Karpas-422 (cell line): ENCODE results near the gene CELF4. TPM values are rescaled to one million over a fixed set of nuclear protein-coding genes. Genes with fewer than 3 reads are reported as not detected.

Source experiments
- DNase-seq: peaks from one replicate; pipeline ENCODE4 v3.0.0-alpha.2; 2015
- H2AFZ ChIP-seq: fragments of 200-600 bp; sonication (generic); 2 replicates; pipeline ENCODE4 v1.6.1; 2014; ENCODE audit warnings: antibody characterized with exemption, low read length, mixed read lengths
- H3K27ac ChIP-seq: fragments of 200-600 bp; sonication (generic); 2 replicates; pipeline ENCODE4 v1.5.1; 2014; ENCODE audit warnings: mild to moderate bottlenecking, low read length, moderate library complexity
- H3K27me3 ChIP-seq: fragments of 200-600 bp; sonication (generic); 2 replicates; pipeline ENCODE4 v1.6.1; 2014; ENCODE audit warnings: low read length, mixed read lengths
- H3K36me3 ChIP-seq: fragments of 200-600 bp; sonication (generic); 2 replicates; pipeline ENCODE4 v1.6.1; 2014; ENCODE audit warnings: low read length, mixed read lengths; ENCODE audit not compliant: insufficient read depth
- H3K4me1 ChIP-seq: fragments of 200-600 bp; sonication (generic); 2 replicates; pipeline ENCODE4 v1.6.1; 2014; ENCODE audit warnings: mild to moderate bottlenecking, low read length, mixed read lengths
- H3K4me2 ChIP-seq: fragments of 200-600 bp; sonication (generic); 2 replicates; pipeline ENCODE4 v1.6.1; 2014; ENCODE audit warnings: low read length, low read depth, mild to moderate bottlenecking; ENCODE audit not compliant: poor library complexity, severe bottlenecking
- H3K4me3 ChIP-seq: fragments of 200-600 bp; sonication (generic); 2 replicates; pipeline ENCODE4 v1.5.1; 2014; ENCODE audit warnings: mild to moderate bottlenecking, antibody characterized with exemption, low read length, mixed read lengths
- H3K79me2 ChIP-seq: fragments of 200-600 bp; sonication (generic); 2 replicates; pipeline ENCODE4 v1.6.1; 2014; ENCODE audit warnings: mild to moderate bottlenecking, low read length, mixed read lengths
- H3K9ac ChIP-seq: fragments of 200-600 bp; sonication (generic); 2 replicates; pipeline ENCODE4 v1.6.0; 2014; ENCODE audit warnings: low read length
- H3K9me2 ChIP-seq: fragments of 200-600 bp; sonication (generic), shearing (Covaris generic); replicated peaks from 2 replicates; pipeline ENCODE4 v1.6.0; 2014; ENCODE audit warnings: mild to moderate bottlenecking, low read length, moderate library complexity; ENCODE audit not compliant: insufficient read depth
- H3K9me3 ChIP-seq: fragments of 300-700, 200-600 bp; sonication (generic); 2 replicates; pipeline ENCODE4 v1.6.1; 2014; ENCODE audit warnings: low read length, mixed read lengths
- H4K20me1 ChIP-seq: fragments of 200-600 bp; sonication (generic); 2 replicates; pipeline ENCODE4 v1.6.1; 2014; ENCODE audit warnings: mild to moderate bottlenecking, antibody characterized with exemption, low read length, low read depth; ENCODE audit not compliant: insufficient read depth
- total RNA-seq: library from RNA; depleted of rRNA; stranded (reverse); fragments of >200 nt; shearing (Covaris generic); gene quantifications from 2 replicates; pipeline ENCODE4 v1.2.3, GENCODE V29; 2014; ENCODE audit warnings: low replicate concordance

CELF4 gene
- total RNA-seq, 1 experiment from 2014 or later = not detected

DNA sequence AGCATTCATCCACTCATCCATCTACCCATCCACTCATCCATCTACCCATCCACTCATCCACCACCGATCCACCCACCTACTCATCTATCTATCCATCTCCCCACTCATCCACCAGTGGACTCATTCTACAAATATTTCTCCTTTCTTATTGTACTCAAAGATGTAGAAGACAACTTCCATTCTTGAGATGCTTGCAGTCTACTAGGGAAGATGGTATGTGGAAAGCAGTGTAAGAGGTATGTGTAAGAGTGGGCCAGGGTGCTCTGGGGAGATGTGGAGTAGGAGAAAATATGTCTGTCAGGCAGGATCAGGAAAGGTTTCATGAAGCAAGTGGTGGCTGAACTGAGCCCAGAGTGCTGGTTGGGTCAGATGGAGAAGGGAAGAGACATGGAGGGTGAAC, 150.8 kb downstream of the CELF4 start:
- Histone ChIP-seq H3K36me3 (no peaks in the 10 kb centered on the region), H3K4me2 (no peak overlapping the region), H3K4me3 (no peak overlapping the region), H3K4me1 (no peaks in the 10 kb centered on the region), H4K20me1 (no peaks in the 10 kb centered on the region), H2AFZ (no peak overlapping the region), H3K9me2 (no peaks in the 10 kb centered on the region), H3K27me3 (no peaks in the 10 kb centered on the region), H3K9me3 (no peaks in the 10 kb centered on the region), H3K9ac (no peak overlapping the region), H3K79me2 (no peaks in the 10 kb centered on the region), H3K27ac (no peak overlapping the region)
- no peak for DNase-seq

DNA sequence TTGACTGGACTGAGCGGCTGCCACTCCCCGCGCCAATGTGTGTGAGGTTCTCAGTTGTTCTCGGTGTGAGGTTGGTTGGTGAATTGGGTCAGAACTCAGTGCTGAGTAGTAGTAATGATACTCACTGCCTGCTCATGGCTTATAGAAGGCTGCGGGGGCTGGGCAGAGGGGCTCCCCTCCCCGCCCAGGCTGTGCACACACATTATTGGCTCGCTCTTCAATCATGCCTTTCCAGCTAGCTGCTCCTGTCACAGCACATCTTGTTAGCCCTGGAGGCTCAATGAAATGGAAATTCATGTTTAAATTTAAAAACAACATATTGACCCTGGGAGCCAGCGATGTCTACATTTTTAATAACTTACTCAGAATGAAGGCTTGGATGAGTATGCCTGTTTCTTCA, 152.8 kb downstream of the CELF4 start:
- Histone ChIP-seq H3K4me3 (no peak overlapping the region), H3K9me2 (no peaks in the 10 kb centered on the region), H3K9ac (no peak overlapping the region), H3K4me2 (no peak overlapping the region), H3K9me3 (no peaks in the 10 kb centered on the region), H3K27ac (no peak overlapping the region), H3K79me2 (no peaks in the 10 kb centered on the region), H3K36me3 (no peaks in the 10 kb centered on the region), H3K27me3 (no peaks in the 10 kb centered on the region), H4K20me1 (no peaks in the 10 kb centered on the region), H3K4me1 (no peaks in the 10 kb centered on the region), H2AFZ (no peak overlapping the region)
- DNase-seq = no peak

DNA sequence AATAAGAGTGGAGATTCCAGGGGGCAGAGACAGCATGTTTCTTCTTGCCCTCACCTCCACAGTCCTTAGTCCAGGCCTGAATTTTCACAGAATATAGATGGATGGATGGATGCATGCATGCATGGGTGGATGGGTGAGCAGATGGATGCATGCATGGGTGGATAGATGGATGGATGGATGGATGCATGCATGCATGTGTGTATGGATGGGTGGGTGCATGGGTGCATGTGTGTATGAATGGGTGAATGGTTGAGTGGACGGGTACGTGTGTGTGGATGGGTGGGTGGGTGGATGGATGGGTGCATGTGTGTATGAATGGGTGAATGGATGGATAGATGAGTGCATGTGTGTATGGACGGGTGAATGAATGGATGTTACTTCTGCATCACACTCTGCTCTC, 153.3 kb downstream of the CELF4 start:
- Histone ChIP-seq H3K4me2 (no peak overlapping the region), H3K79me2 (no peaks in the 10 kb centered on the region), H2AFZ (no peak overlapping the region), H3K9ac (no peak overlapping the region), H3K36me3 (no peaks in the 10 kb centered on the region), H3K4me1 (no peaks in the 10 kb centered on the region), H4K20me1 (no peaks in the 10 kb centered on the region), H3K9me3 (no peaks in the 10 kb centered on the region), H3K9me2 (no peaks in the 10 kb centered on the region), H3K4me3 (no peak overlapping the region), H3K27me3 (no peaks in the 10 kb centered on the region), H3K27ac (no peak overlapping the region)
- DNase-seq = no peak

DNA sequence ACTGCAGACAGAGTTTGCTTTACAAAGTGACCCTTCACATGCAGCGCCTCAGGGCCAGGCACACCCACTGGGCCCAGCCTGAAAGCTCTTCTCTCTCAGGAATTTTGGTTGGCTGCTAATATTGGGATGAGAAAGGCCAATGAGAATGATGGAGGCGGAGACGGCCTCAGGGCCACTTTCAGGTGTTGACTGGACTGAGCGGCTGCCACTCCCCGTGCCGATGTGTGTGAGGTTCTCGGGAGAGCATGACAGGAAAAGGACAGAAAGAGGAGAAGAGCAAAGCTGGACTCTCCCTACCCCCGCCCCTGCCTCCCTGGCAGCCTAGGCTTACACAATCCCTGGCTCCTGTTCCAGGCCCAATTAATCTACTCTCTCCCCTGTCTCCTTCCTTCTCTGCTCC, 155.7 kb downstream of the CELF4 start:
- H3K79me2 ChIP-seq = no peaks in the 10 kb centered on the region
- H3K4me3 ChIP-seq = no peak overlapping the region
- no peak overlapping the region for H3K9ac ChIP-seq
- H3K4me2 ChIP-seq = no peak overlapping the region
- H3K9me3 ChIP-seq = no peaks in the 10 kb centered on the region
- H4K20me1 ChIP-seq = no peaks in the 10 kb centered on the region
- no peaks in the 10 kb centered on the region for H3K4me1 ChIP-seq
- no peak overlapping the region for H2AFZ ChIP-seq
- H3K36me3 ChIP-seq = no peaks in the 10 kb centered on the region
- H3K27ac ChIP-seq = no peak overlapping the region
- DNase-seq = no peak
- H3K9me2 ChIP-seq = no peaks in the 10 kb centered on the region
- no peaks in the 10 kb centered on the region for H3K27me3 ChIP-seq

DNA sequence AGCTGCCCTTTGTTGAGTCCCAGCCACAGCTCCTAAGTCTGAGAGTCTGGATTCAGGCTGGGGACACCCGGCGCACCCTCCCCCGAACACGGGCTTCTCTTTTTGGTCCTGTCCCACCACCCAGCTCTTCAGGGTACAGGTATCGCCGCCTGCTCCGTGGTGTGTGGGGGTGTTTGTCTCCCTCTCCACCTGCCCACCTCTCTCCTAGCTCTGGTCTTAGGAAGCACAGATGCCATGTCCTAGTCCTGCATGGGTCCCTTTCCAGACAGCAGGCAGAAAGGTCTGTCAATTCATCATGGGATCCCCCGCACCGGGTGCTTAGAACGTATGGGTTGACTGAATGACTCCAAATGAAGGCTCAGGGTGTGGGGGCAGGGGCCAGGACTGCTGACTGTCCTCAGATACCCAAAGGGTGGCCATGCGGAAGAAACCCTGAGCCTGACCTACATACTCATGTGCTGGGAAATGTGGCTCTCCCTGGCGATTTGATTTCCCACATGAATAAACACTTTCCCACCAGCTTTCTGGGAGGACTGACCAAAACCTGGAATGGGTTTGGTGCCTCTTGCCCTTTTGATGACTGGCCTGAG, 156.8 kb downstream of the CELF4 start:
- H3K79me2 ChIP-seq = no peaks in the 10 kb centered on the region
- no peaks in the 10 kb centered on the region for H3K36me3 ChIP-seq
- H3K4me3 ChIP-seq = no peak overlapping the region
- H3K27ac ChIP-seq = no peak overlapping the region
- H2AFZ ChIP-seq = no peak overlapping the region
- H3K9me2 ChIP-seq = no peaks in the 10 kb centered on the region
- no peak for DNase-seq
- no peak overlapping the region for H3K9ac ChIP-seq
- H3K27me3 ChIP-seq = no peaks in the 10 kb centered on the region
- H3K4me1 ChIP-seq = no peaks in the 10 kb centered on the region
- no peaks in the 10 kb centered on the region for H4K20me1 ChIP-seq
- H3K4me2 ChIP-seq = no peak overlapping the region
- no peaks in the 10 kb centered on the region for H3K9me3 ChIP-seq

DNA sequence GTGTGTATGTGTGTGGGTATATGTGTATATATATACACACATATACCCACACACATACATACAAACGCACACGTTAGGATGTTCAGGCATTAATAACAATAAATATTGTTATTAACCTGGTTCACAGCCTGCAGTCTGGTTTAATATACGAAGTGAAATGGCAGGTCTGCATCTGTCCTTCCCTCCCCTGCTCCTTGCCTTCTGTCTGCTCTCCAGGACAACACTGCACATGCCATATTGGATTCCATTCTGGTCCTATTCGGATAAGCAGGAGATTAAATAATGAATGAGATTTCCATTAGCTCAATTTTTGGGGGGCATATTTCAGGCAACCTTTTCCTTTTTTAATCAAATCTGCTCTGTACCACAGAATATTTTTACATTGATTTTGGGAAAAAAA, 158.0 kb downstream of the CELF4 start:
- no peak overlapping the region for H2AFZ ChIP-seq
- H3K9me3 ChIP-seq = no peaks in the 10 kb centered on the region
- H3K79me2 ChIP-seq = no peaks in the 10 kb centered on the region
- H3K4me2 ChIP-seq = no peak overlapping the region
- no peaks in the 10 kb centered on the region for H3K27me3 ChIP-seq
- H3K9me2 ChIP-seq = no peaks in the 10 kb centered on the region
- no peaks in the 10 kb centered on the region for H3K36me3 ChIP-seq
- H3K9ac ChIP-seq = no peak overlapping the region
- H3K4me3 ChIP-seq = no peak overlapping the region
- no peak for DNase-seq
- no peak overlapping the region for H3K27ac ChIP-seq
- H4K20me1 ChIP-seq = no peaks in the 10 kb centered on the region
- H3K4me1 ChIP-seq = no peaks in the 10 kb centered on the region

DNA sequence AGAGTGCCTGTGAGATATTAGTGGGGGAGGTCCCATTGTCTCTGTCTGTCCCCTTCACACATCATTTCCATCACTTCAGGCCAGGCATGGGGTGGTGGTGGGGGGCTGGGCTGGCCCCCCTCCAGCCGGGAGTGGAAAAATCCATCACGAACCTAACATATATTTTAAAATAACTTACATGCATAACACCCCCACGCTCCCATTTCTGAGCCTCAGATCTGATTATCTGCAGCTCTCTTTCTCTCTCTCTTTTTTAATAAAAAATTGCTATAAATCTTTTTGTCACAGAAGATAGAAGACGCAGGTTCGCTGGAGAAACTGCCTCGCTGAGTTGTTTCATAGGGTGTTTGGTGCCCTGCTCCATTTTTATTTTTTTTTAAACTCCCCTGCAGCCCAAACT, 159.8 kb downstream of the CELF4 start:
- Histone ChIP-seq H3K4me3 (no peak overlapping the region), H3K27ac (no peak overlapping the region), H2AFZ (no peak overlapping the region), H4K20me1 (no peaks in the 10 kb centered on the region), H3K27me3 (no peaks in the 10 kb centered on the region), H3K9ac (no peak overlapping the region), H3K4me1 (no peaks in the 10 kb centered on the region), H3K9me3 (no peaks in the 10 kb centered on the region), H3K36me3 (no peaks in the 10 kb centered on the region), H3K79me2 (no peaks in the 10 kb centered on the region), H3K9me2 (no peaks in the 10 kb centered on the region), H3K4me2 (no peak overlapping the region)
- no peak for DNase-seq

DNA sequence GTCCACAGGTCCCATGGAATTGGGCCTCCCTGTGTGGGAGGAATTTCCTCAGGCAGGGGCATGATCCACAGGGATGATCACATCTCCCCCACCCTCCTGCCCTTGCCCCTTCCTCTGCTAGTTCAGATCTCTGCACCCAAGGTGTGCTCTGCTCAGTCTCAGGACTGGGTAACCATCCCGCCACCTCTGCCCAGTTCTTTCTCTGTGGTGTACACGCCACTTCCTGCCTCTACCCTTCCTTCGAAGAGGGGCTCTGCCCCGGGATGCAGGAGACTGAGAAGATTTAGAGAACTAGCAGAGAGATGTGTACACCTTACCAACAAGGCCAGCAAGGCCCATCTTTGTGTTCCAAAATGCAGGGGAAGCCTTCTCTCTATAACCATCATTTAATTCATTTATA, 160.4 kb downstream of the CELF4 start:
- Histone ChIP-seq H3K27ac (no peak overlapping the region), H3K9ac (no peak overlapping the region), H3K27me3 (no peaks in the 10 kb centered on the region), H3K4me3 (no peak overlapping the region), H3K9me3 (no peaks in the 10 kb centered on the region), H3K4me1 (no peaks in the 10 kb centered on the region), H3K4me2 (no peak overlapping the region), H3K79me2 (no peaks in the 10 kb centered on the region), H3K9me2 (no peaks in the 10 kb centered on the region), H3K36me3 (no peaks in the 10 kb centered on the region), H4K20me1 (no peaks in the 10 kb centered on the region), H2AFZ (no peak overlapping the region)
- no peak for DNase-seq

DNA sequence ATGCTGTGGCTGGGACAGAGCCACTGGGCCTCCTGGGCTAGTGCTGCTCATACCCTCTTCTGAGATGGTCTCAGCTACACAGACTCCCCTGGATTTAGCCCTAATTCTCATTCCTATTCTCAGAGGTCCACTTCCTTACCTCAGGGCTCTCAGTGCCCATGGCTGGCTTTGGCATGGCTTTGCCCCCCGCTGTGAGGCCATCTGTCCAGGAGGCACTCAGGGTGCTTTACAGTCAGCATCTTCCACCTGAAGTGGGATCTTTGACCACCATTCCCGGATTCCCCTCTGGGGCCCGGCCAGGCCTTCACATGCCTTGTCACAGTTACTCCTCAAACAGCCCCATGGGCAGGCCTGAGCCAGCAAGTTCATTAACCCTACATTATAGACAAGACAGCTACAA, 161.8 kb downstream of the CELF4 start:
- no peaks in the 10 kb centered on the region for H3K4me1 ChIP-seq
- no peaks in the 10 kb centered on the region for H3K79me2 ChIP-seq
- H3K27ac ChIP-seq = no peak overlapping the region
- no peaks in the 10 kb centered on the region for H3K36me3 ChIP-seq
- H3K27me3 ChIP-seq = no peaks in the 10 kb centered on the region
- H3K4me3 ChIP-seq = no peak overlapping the region
- H3K9me2 ChIP-seq = no peaks in the 10 kb centered on the region
- H3K9ac ChIP-seq = no peak overlapping the region
- no peaks in the 10 kb centered on the region for H4K20me1 ChIP-seq
- no peak overlapping the region for H2AFZ ChIP-seq
- no peak for DNase-seq
- no peak overlapping the region for H3K4me2 ChIP-seq
- no peaks in the 10 kb centered on the region for H3K9me3 ChIP-seq
